Sigmoid colon (tissue), 4 donors: ENCODE measurements around the gene ADGB.

Experiments
- POLR2A ChIP-seq, 2 donors: fragments of 450-650 bp; IDR thresholded peaks; one replicate each; pipeline ENCODE4 v1.6.1; 2016; ENCODE audit warnings: antibody characterized with exemption in 2 of 2, mild to moderate bottlenecking in 2 of 2, moderate library complexity in 2 of 2
- POLR2AphosphoS5 ChIP-seq, 4 donors: sonication (generic); formaldehyde crosslinking; IDR thresholded peaks; one replicate each; pipeline ENCODE4 v1.6.1; 2017; ENCODE audit warnings: antibody characterized with exemption in 4 of 4

DNA sequence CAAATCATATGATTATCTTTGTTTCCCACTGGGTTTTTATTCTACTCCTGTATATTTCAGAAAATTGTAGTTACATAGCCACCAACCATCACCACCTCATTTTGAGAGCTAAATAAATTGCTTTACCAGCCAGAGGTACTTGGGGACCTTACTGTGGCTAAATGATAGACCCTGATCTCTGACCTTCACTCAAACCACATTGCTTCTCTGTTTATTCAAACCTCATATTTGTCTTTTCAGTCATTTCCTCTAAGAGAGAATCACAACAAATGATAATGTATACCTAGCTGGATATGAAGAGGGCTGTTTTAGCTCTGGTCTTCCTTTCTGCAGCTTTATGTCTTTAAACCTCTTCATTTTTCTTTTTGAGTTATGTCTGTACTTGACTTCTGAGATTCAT, 142.8 kb downstream of the ADGB start:
- TF ChIP-seq POLR2A (IDR thresholded peaks at IDR 0.05), result no peak
- TF ChIP-seq POLR2AphosphoS5 (IDR thresholded peaks at IDR 0.05), result no peak
